ENCODE data around the gene KRTAP10-12.

Gene KRTAP10-12

GRCh38 chr21:44730028-44730395 lies 33.0 kb downstream of the KRTAP10-12 start:
- TF ChIP-seq FOXM1 (IDR thresholded peaks at IDR 0.05; ENCODE audit: borderline replicate concordance, low read depth), result no peak

GRCh38 chr21:44730951-44731579 lies 34.1 kb downstream of the KRTAP10-12 start:
- TF ChIP-seq EGR1 (IDR thresholded peaks at IDR 0.05) (no peak), TCF12 (IDR thresholded peaks at IDR 0.05; ENCODE audit: low read depth) (no peak), NFIC (IDR thresholded peaks at IDR 0.05) (no peak), REST (IDR thresholded peaks at IDR 0.05; ENCODE audit: low read depth) (no peak), FOXM1 (IDR thresholded peaks at IDR 0.05; ENCODE audit: borderline replicate concordance, low read depth) (no peak)

- TF ChIP-seq CEBPB (IDR thresholded peaks at IDR 0.05) (no peak), FOXM1 (IDR thresholded peaks at IDR 0.05; ENCODE audit: borderline replicate concordance, low read depth) (no peak), TEAD4 (IDR thresholded peaks at IDR 0.05) (no peak), EP300 (IDR thresholded peaks at IDR 0.05; ENCODE audit: borderline replicate concordance) (no peak), ZBTB7A (IDR thresholded peaks at IDR 0.05; ENCODE audit: low read depth) (no peak), MAX (IDR thresholded peaks at IDR 0.05) (no peak), YY1 (IDR thresholded peaks at IDR 0.05; ENCODE audit: low read depth) (no peak)
Observed at GRCh38 chr21:44732263-44732662, 35.3 kb downstream of the KRTAP10-12 start.

- TF ChIP-seq NFIC (IDR thresholded peaks at IDR 0.05) (no peak), REST (IDR thresholded peaks at IDR 0.05; ENCODE audit: low read depth) (no peak), EGR1 (IDR thresholded peaks at IDR 0.05) (no peak), CEBPB (IDR thresholded peaks at IDR 0.05) (no peak), TAF1 (IDR thresholded peaks at IDR 0.05; ENCODE audit: low read depth) (no peak), MAX (IDR thresholded peaks at IDR 0.05) (no peak), TCF12 (IDR thresholded peaks at IDR 0.05; ENCODE audit: low read depth) (no peak), TEAD4 (IDR thresholded peaks at IDR 0.05) (no peak)
Observed at GRCh38 chr21:44732956-44733355, 36.0 kb downstream of the KRTAP10-12 start.

- no peak for TF ChIP-seq EGR1 (IDR thresholded peaks at IDR 0.05)
- no peak for TF ChIP-seq NFIC (IDR thresholded peaks at IDR 0.05)
- no peak for TF ChIP-seq EP300 (IDR thresholded peaks at IDR 0.05; ENCODE audit: borderline replicate concordance)
- no peak for TF ChIP-seq USF1 (IDR thresholded peaks at IDR 0.05)
- TF ChIP-seq MAX (IDR thresholded peaks at IDR 0.05), result no peak
- TF ChIP-seq TAF1 (IDR thresholded peaks at IDR 0.05; ENCODE audit: low read depth), result no peak
- no peak for TF ChIP-seq TCF12 (IDR thresholded peaks at IDR 0.05; ENCODE audit: low read depth)
- TF ChIP-seq ZBTB7A (IDR thresholded peaks at IDR 0.05; ENCODE audit: low read depth), result no peak
- no peak for TF ChIP-seq CEBPB (IDR thresholded peaks at IDR 0.05)
- no peak for TF ChIP-seq CREB1 (IDR thresholded peaks at IDR 0.05; ENCODE audit: low read depth)
- no peak for TF ChIP-seq RAD21 (IDR thresholded peaks at IDR 0.05; ENCODE audit: low read depth)
- TF ChIP-seq TEAD4 (IDR thresholded peaks at IDR 0.05), result no peak
- TF ChIP-seq REST (IDR thresholded peaks at IDR 0.05; ENCODE audit: low read depth), result no peak
- no peak for TF ChIP-seq YY1 (IDR thresholded peaks at IDR 0.05; ENCODE audit: low read depth)
- TF ChIP-seq FOXM1 (IDR thresholded peaks at IDR 0.05; ENCODE audit: borderline replicate concordance, low read depth), result no peak
Observed at GRCh38 chr21:44734026-44734745, 37.2 kb downstream of the KRTAP10-12 start.

Measured in Ishikawa (cell line).